SW480 (cell line): ENCODE data around the gene PCCA.
A peak's percentile ranks its signal among the peaks of the same experiment; 100 is the strongest.

Experiments used
- DNase-seq: peaks from one replicate; pipeline ENCODE4 v3.0.0-alpha.2; 2016; ENCODE audit warnings: low spot score

The PCCA gene

GRCh38 chr13:100526318-100527000 is 437.6 kb downstream of the PCCA start:
- no peak for DNase-seq

GRCh38 chr13:100527644-100528043 is 438.8 kb downstream of the PCCA start:
- DNase-seq, result no peak

- no peak for DNase-seq
These were observed 439.5 kb downstream of the PCCA start for GRCh38 chr13:100528353-100528752.

DNA sequence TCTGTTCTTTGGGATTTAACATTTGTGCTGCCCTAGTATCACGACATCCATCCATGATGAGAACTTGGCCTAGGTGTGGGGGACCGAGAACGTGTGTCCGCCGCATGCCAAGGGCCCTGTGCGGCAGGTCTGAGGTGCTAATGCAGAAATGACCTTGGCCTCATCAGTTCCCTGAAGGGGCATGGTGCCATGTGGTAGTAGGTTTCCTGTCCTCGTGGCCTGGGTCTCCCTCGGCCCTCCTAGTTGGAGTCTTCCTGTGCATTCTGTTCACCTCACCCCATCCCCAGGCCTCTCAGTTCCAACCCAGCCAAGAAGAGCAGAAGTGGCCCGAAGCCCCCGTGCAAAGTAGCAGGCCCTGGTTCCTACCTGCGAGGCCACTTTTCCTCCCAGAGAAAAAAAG is 439.9 kb downstream of the PCCA start:
- no peak for DNase-seq

DNA sequence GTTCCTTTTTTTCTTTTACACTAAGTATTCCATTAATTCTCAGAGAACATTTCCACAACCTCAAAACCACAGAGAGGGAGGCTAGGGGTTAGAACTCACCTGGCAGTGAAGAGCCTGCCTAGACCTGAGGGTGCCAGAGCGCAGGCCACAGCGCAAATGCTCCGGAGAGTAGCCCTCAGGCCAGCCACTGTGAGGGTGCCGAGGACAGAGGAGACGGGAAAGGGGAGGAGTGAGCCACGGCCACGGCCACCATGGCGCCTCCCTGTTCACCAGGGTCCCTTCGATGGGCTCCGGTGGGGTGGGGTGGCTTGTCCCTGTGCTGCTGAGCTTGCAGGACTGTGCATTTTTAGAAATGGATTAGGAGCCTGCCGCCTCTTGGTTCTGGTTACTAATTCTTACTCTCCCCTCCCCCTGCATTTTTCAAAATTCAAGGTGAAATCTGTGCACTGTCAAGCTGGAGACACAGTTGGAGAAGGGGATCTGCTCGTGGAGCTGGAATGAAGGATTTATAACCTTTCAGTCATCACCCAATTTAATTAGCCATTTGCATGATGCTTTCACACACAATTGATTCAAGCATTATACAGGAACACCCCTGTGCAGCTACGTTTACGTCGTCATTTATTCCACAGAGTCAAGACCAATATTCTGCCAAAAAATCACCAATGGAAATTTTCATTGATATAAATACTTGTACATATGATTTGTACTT is 440.9 kb downstream of the PCCA start:
- no peak for DNase-seq

DNA sequence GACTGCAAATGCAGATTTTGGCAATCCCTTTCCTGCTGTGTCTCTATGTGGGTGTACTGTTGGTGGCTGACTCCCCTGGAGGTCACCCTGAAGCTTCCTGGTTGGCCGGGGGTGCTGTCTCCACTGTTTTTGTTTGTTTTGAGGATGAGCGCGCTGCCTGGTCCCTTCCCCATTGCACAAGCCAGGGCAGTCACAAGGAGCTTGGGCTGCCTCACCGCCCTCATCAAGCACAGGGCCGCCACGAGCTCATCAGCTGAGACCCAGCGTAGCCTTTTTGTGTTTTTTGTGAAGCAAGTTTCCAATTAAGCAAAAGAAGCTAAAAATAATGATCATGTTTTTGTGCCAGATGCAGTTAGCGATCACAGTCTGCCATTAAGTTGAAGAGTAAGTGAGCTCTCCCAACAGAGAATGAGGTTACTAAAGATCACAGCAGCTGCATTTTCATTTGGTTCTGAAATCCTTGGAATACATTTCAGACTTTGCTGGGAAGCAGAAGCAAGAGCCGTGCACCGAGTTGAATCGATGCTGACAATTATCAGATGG is 441.8 kb downstream of the PCCA start:
- no peak for DNase-seq

DNA sequence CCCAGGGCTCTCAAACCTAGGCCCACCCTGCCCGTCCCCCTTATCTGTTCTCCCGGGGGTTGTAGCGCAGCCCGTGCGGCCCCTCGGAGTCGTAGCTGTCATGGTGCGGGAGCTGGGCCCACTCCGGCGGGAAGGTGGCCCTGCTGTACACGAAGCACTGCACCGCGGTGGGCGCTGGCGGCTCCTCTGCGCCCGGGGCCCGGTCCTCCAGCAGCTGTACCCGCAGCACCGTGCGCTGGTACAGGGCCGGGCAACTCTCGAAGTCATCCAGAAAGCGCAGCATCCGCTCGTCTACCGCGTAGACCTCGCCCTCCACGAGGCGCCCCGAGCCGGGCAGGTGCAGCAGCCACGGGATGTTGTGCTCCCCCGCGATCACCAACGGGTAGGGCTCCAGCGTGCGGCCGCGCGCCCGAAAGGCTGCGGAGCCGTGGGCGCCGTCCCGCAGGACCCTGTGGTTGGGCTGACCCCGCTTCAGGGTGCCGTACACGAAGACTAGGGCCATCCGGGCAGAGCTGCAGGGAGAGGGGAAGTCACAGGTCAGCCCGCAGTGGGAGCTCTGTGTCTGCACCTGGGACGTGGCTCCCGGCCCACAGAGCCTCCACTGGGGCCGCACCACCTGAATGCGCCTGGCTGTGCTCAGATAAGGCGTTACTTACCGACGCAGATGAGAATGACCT is 443.3 kb downstream of the PCCA start:
- DNase-seq, result no peak

DNA sequence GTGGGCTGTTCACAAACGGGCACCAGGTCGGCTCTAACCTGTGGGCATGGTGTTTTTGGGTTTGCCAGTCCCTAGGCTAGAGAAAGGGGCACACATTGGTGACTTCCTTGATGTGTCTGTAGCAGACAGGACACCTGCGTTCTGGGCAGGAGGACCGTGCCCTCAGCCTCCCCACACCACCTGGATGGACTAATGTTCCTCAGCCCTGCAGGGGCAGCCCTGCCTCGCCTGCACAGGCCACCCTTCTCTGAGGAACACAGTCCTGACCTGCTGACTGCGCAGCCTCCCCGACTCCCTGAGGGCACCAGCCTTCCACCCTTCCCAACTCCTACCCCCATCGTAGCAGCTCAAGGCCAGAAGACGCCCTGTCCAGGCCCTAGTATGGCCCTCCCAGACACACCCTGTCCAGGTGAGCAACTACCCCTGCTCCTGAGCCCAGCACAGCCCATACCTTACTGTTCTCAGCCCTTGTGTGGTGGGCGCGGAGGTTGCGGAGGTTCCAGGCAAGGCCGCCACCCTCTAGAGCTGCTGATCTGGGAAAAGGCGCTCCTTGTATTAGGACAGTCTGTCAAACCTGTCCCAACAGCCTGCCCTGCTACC is 444.0 kb downstream of the PCCA start:
- no peak for DNase-seq

DNA sequence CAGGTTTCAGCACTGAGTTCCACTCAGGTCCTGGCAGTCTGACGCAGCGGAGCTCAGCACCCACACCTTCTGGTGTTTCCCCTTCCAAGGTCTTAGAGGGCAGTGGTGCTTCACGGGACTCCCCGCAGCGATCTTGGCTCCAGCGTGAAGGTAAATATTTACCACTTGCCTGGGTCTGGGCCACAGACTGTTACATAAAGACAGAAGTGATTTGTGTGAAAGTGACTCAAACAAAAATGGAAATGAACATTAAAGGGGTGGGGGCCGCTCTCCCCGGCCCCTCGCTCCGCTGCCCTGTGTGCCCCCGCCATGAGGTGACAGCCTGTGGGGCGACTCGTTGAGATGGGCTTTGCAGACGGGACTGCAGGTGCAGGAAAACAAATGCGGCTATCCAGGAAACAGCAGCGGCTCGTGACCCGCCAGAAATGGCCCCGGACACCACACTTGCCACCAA is 444.7 kb downstream of the PCCA start:
- no peak for DNase-seq

DNA sequence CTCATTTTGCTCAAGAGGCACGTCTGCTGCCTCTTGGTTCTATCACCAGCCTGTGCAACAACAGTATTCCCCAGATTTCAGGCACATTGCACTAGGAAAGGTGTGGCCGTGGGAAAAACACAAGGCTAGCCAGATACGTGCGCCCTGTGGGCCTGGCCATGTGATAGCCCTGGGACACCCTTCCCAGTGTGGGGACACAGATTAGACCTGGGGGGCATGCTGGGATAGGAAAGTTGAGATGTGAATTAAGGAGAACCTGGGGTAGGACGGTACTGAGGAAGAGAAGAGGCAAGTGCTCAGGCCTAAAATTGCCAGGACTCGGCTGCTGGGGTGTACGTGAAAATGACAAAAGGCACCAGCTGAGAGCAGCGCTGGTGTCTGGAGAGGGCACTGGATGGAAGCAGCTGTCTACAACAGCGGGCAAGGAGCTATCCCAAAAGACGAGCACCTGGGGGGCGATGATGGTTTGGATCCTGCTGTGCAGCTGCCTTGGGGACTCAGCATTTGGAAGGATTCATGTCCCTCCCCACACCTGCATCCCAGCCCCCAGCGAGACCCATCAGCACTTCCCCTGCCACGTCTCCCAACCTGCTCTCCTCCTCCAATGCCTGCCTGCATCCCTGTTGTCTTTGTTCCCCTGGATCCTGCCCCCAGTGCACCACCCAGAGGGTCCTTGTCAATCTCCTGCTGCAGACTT is 445.4 kb downstream of the PCCA start:
- DNase-seq, result no peak

GRCh38 chr13:100534911-100535310 is 446.0 kb downstream of the PCCA start:
- DNase-seq, result no peak

- DNase-seq, result no peak
These were observed 446.7 kb downstream of the PCCA start for GRCh38 chr13:100535426-100536135.

GRCh38 chr13:100536643-100537180 is 447.8 kb downstream of the PCCA start:
- DNase-seq, result no peak

- no peak for DNase-seq
These were observed 448.6 kb downstream of the PCCA start for GRCh38 chr13:100537486-100537885.

DNA sequence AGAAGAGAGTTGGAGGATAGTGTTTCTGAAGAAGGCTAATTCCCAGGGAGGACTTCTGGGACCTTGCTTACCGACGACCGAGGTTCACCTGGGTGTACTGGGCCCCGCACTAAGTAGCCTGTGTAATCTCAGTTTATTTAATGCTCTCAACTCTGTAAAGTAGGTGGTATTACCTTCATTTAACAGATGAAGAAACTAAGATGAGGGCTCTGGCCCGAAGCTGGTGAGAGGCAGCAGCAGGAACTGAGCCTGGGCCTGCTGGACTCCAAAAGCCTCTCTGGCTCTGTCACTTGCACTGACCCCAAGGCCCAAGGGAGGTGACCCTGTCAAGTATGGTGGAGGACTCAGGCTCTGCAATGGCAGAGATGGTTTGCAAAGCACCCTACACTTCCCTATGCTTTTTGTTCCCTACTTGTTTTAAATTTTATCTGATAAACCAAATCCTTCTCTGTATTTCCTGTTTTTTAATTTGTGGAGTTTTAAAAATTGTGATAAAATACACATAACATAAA is 449.1 kb downstream of the PCCA start:
- no peak for DNase-seq

DNA sequence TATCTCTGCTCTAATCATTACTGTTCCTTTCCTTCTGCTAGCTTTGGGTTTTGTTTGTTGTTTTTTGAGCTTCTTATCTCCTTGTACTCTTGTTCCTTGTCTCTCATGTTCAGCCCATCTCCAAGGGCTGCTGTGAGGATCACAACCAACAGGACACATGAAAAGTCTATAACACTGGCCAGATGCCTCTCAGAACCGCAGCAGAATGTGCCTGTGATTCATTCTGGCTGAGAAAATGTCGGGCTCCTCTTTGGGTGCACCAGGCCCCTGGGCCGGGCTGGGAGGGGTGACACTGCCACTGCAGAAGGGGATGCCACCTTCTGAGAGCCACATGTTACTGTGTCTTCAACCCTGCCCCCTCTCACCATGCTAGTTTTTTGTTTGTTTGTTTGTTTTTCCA is 451.7 kb downstream of the PCCA start:
- no peak for DNase-seq

GRCh38 chr13:100541897-100542825 is 453.3 kb downstream of the PCCA start:
- DNase-seq, result no peak

DNA sequence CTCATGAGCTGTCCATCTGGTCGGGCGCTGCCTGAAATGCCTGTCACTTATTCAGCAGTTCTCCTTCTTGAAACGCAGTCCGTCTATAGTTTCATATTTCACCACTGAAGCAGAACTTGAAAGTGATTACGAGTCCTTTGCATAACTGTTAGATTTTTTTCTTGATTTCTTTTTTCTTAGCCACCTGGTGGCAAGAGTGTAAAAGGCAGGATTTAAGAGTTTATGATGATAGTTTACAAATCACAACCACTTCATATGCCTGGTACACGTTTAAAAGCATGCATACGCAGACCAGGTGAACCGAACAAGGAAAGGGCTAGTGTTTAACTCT is 453.9 kb downstream of the PCCA start:
- DNase-seq, result peak; percentile 11

DNA sequence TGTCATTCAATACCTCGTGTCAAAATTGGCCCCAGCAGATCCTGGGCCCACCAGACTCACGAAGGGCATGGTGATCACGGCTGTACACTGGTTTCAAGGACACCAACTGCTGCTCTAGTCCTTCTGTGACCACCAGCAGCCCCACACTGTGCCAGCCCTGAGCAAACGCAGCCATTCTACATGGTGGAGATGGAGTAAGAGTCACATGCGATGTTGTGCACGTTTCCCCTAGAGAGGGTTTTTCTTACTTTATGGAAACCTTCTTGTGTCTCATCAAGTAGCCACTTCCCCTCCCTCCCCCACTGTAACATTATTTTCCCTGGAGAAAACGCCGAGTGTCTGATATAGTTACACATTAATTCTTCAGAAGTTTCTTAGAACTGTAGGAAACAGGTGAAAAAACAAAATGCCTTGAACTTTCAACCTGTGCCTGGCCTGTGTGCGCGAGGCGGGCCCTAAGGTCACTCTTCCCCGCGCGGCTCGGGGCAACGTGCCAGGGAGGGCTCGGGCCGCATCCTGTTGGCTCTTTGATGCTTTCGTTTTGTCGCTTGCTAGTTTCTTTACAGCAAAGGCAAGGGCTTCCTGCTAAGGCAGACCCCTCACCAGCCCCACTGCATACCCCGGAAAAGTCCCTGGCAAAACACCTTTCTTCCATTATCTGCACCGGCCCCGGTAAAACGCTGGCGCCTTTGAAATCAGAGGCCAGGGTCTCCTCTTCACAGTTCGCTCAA is 455.1 kb downstream of the PCCA start:
- no peak for DNase-seq
